GM15510 (cell line): ENCODE data around the gene TMEM140.

Experiments used
- POLR2A ChIP-seq: IDR thresholded peaks from 3 replicates; pipeline ENCODE4 v1.6.1; 2011; ENCODE audit warnings: borderline replicate concordance; ENCODE audit not compliant: insufficient read length; ENCODE audit errors: extremely low read depth

TMEM140 gene

GRCh38 chr7:135147899-135148721, at the start of gene TMEM140:
TMEM140 (plus strand) TSS chr7:135148072; CDS start chr7:135164442, 16,370 bp downstream.
- peak; percentile 54 for TF ChIP-seq POLR2A

- TF ChIP-seq POLR2A, result no peak
Measured at GRCh38 chr7:135098391-135098790, 49.5 kb upstream of the TMEM140 start.

- TF ChIP-seq POLR2A, result no peak
Measured at GRCh38 chr7:135100856-135101255, 47.0 kb upstream of the TMEM140 start.

GRCh38 chr7:135102372-135102771, 45.5 kb upstream of the TMEM140 start:
- no peak for TF ChIP-seq POLR2A

- no peak for TF ChIP-seq POLR2A
Measured at GRCh38 chr7:135109562-135109961, 38.3 kb upstream of the TMEM140 start.

- no peak for TF ChIP-seq POLR2A
Measured at GRCh38 chr7:135109976-135110375, 37.9 kb upstream of the TMEM140 start.

- no peak for TF ChIP-seq POLR2A
Measured at GRCh38 chr7:135111379-135111778, 36.5 kb upstream of the TMEM140 start.

- TF ChIP-seq POLR2A, result no peak
Measured at GRCh38 chr7:135114622-135115021, 33.2 kb upstream of the TMEM140 start.

GRCh38 chr7:135117096-135117495, 30.8 kb upstream of the TMEM140 start:
- no peak for TF ChIP-seq POLR2A

GRCh38 chr7:135121868-135122267, 26.0 kb upstream of the TMEM140 start:
- TF ChIP-seq POLR2A, result no peak

GRCh38 chr7:135128931-135129330, 18.9 kb upstream of the TMEM140 start:
- TF ChIP-seq POLR2A, result no peak

- no peak for TF ChIP-seq POLR2A
Measured at GRCh38 chr7:135129579-135129978, 18.3 kb upstream of the TMEM140 start.

- TF ChIP-seq POLR2A, result no peak
Measured at GRCh38 chr7:135143885-135144668, 3.8 kb upstream of the TMEM140 start.

GRCh38 chr7:135147341-135147898, 452 bp upstream of the TMEM140 start:
- TF ChIP-seq POLR2A, result no peak

- no peak for TF ChIP-seq POLR2A
Measured at GRCh38 chr7:135150072-135150782, 2.4 kb downstream of the TMEM140 start.
